Renal cortex interstitium (tissue), 11 donors: ENCODE data around the gene AURKB. TPM values are rescaled to one million over a fixed set of nuclear protein-coding genes. Genes with fewer than 3 reads are reported as not detected.
"Not testable (repeated sequence)": the region's sequence is repeated elsewhere in the genome, so short reads cannot be mapped to it uniquely, and the experiment has no call there.

Source experiments
- DNase-seq, 11 donors: peaks; one replicate each; pipeline ENCODE4 v3.0.0-alpha.2; 2013; ENCODE audit warnings: low read depth in 9 of 11, low spot score in 4 of 11; ENCODE audit errors: extremely low read depth in 1 of 11
- polyA plus RNA-seq, 3 donors: library from polyadenylated mRNA; unstranded; fragments of 120-200 nt; gene quantifications; one replicate each; pipeline ENCODE4 v1.2.1, GENCODE V29; 2013; ENCODE audit not compliant: insufficient read length in 3 of 3

AURKB gene
- polyA plus RNA-seq, 3 donors = 34.1 to 44.5 (median 36.2) TPM

GRCh38 chr17:8234361-8235270, 24.2 kb upstream of the AURKB start:
- DNase-seq = no peak

GRCh38 chr17:8231701-8232100, 21.3 kb upstream of the AURKB start:
- no peak for DNase-seq

DNA sequence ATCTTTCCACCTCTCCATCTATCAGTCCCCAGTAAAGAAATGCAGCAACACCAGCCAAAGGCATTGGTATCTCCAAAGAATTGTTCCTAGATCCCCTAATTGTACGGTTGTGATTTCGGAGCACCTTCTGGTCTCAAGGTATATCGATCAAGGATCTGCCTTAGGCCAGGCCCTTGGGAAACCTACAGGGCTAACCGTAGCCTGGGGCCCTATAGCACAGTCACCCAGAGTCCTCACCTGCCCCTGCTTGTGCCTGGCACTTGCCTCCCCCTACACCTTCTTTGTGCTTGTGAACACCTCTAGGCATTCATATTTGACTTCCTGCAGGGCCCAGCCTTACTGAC, 16.8 kb upstream of the AURKB start:
- no peak for DNase-seq

GRCh38 chr17:8226536-8227237, 16.3 kb upstream of the AURKB start:
- peak; percentile 71 to 90 (median 86) for DNase-seq

DNA sequence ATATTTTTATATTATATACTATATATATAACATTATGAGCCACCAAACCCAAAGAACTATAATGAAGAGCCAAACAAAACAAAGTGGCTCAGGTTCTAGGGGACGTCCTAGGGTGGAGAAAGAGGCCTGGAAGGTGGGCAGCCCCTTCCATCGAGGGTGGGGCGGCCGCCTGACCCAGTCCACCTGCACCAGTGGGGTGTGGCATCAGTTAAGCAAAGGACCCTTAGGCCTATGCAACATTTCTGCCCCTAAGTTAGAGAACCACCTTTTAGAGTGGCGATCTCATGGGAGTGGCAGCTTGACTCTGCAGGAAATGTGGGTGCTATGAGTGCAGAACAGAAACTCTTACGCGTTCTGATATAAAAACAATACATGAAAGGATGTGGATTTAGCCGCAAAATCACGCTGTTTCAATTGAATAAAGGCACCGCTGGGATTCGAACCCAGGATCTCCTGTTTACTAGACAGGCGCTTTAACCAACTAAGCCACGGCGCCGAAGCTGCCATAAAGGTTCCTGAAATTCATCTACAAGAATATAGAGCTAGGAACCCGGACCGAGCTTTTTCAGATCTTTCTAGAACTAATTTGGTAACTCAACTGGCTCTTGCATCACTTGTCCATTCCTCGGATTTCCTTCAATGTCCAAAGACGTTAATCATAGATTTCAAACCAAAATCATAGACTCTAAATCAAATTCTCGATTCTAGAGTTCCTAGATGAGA, 15.6 kb upstream of the AURKB start:
- peak in 3 of 11 donors; percentile 13 to 33 (median 17) for DNase-seq

DNA sequence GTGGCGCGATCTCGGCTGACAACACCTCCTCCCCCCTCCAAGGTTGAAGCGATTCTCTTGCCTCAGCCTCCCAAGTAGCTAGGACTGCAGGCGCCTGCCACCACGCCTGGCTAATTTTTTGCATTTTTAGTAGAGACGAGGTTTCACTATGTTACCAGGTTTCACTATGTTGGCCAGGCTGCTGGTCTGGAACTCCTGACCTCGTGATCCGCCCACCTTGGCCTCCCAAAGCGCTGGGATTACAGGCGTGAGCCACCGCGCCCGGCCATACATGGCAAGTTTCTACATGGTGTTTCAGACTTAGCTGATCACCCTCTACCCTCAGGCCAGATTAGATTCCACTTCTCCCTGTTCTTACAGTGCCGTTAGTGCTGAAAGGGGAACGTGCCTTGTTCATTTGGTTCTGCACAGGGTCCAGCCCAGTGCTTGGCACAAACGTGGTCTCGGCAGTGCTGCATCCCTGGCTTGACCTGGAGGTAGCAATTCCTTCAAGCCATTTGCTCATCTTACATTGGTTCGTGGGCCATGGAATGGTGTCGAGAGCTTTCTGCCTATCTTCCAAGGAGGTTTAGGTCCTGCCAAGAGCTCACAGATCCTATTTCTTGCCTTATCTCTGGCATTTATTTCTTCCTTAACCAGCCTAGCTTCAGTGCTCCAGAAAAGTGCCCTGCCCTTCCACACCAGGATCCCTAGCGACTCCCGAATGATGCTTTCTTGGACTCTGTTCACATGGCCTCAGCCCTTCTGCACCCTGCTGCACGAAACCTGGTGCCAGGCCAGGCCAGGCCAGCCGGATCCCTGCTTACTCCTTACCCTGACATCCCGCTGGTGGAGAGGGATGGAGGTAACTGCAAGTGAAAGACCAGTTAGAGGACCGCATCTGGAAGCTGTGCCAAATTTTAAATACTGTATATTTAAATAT, 14.8 kb upstream of the AURKB start:
- no peak for DNase-seq

GRCh38 chr17:8223356-8224126, 13.2 kb upstream of the AURKB start:
- DNase-seq = peak in 3 of 11 donors; percentile 40 to 48 (median 47)

DNA sequence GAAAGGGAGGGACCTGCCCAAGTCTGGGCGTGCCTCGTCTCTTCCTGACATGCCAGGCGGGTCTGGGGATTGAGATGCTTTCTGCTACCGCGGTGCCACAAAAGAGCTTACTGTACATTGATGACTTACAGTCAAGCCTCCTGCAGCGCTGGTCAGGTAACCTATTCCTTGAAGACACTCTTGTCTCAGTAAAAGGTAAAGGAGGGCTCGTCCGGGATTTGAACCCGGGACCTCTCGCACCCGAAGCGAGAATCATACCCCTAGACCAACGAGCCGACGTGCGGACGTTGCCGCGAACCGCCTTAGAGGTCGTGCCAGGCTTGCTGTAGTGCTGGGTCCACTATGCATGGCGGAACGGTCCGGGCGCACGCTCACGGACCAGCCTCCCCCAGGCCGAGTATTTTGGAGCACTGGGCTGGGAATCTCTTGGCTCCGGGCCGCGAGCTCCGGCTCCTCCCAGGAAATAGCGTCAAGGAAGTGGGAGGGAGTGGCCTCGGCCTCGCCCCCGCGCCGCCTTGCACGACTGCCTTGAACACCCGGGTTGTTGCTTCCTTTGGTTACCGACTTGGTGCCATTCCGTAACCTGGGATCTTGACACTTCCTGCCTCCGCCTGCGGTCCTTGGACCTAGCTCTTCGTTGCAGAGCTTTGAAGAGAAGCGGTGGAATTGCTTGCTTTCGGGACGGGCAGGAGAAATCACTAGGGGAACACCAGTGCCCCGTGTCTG, 12.4 kb upstream of the AURKB start:
- DNase-seq = peak; percentile 66 to 91 (median 85)

DNA sequence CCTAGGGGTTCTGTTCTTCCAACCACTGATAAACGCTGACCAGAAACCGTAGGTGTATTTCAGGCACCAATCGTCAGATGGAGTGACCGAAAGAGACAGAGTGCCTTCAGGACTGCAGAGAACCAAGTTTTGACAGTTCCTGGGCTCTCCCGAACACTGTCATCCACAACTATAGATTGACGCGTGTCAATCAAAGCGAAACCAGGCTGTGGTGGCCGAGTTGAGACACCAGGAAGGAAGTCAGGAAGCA, 11.9 kb upstream of the AURKB start:
- DNase-seq = no peak

- DNase-seq = peak; percentile 82 to 97 (median 90)
Observed at GRCh38 chr17:8221663-8222379, 11.4 kb upstream of the AURKB start.

DNA sequence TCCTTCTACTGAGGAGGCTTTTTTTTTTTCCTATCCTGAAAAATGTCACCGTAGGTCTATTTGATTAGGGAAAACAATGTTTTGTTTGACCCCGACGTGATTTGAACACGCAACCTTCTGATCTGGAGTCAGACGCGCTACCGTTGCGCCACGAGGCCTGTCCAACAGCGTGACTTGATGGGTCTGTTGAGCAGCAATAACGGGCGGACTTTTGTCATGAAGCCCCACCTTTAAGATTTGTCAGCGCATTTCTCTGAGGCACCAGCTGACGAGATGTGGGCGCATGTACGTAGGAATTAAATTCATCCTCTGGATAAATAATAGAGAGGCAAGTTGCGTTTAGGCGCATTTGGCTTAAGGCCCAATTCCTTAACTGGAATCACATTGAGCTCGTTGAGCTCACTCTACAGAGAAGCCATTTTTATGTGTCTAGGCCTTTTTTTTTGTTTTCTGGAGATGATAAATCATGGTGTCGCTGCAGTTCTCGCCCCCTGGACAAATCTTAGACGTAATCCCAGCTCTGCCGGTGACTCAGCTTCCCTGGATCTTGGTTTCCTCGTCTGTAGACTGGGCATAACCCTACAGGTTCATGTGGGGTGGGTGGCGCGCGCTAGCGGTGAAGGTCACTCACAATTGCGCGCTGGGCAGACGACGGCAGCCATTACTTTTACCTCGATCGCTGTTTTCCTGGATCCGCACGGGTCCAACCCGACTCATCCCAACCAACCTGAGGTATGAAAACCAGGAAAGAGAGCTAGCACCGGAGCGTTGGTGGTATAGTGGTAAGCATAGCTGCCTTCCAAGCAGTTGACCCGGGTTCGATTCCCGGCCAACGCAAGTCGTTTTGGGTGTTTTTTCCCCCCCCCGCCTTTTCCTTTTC, 10.6 kb upstream of the AURKB start:
- peak; percentile 86 to 99 (median 93) for DNase-seq

DNA sequence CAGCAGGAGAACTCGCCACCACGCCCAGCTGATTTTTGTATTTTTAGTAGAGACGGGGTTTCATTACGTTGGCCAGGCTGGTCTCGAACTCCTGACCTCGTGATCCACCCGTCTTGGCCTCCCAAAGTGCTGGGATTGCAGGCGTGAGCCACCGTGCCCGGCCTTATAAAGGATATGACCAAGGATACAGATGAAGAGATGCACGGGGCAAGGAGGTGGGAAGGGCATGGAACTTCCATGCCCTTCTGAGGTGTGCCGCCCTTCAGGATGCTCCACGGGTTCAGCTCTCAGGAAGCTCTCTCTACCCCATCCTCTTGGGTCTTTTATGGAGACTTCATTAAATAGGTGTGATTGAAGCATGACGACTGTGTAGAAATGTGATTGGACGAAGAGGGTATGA, 3.6 kb upstream of the AURKB start:
- DNase-seq = not testable (repeated sequence)

GRCh38 chr17:8212312-8213180, 2.2 kb upstream of the AURKB start:
- DNase-seq = no peak

DNA sequence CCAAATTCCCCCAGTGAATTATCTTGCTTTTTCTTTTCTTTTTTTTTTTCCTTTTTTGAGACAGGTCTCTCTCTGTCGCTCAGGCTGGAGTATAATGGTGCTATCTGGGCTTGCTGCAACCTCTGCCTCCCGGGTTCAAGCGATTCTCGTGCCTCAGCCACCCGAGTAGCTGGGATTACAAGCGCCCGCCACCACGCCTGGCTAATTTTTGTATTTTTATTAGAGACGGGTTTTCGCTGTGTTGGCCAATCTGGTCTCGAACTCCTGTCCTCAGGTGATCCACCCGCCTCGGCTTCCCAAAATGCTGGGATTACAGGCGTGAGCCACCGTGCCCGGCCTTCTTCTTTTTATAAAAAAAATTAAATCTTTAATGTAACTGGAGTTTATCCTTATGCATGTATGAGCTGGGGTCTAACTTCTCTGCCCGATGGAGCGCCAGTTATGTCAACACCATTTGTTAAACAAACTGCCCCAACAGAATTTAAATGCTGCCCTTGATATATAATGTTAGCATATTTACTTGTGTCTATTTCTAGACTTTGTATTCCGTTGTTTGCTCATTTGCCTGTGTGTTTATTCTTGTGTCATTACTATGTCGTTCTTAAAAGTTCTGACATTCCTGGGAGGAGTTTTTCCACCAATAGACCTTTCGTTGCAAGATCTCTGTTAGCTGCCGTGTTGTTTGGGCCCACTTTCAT, 535 bp upstream of the AURKB start:
- DNase-seq = no peak

DNA sequence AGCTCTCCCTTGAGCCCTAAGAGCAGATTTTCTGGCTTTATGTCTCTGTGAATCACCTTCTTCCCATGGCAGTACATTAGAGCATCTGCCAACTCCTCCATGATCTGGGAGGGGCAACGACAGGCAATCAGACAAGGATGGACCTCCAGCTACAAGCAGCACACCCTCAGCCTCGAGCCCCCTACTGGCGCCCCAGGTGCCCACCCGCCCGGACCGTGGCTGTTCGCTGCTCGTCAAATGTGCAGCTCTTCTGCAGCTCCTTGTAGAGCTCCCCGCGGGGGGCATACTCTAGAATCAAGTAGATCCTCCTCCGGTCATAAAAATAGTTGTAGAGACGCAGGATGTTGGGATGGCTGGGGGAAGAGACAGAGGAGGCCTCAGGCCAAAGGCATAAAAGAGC, 3.8 kb downstream of the AURKB start:
- DNase-seq = no peak
